H1 (cell line): ENCODE results near the gene LHFPL3. TPM values are rescaled to one million over a fixed set of nuclear protein-coding genes. Genes with fewer than 3 reads are reported as not detected.

Experiments used
- CTCF ChIA-PET: fragments of 300-600 bp; sonication (Branson Sonifier 250); formaldehyde crosslinking; loops from one replicate; lab custom pipeline; 2021; ENCODE audit not compliant: partially characterized antibody; lab: Charles Lee
- POLR2A ChIA-PET: fragments of 300-600 bp; sonication (Branson Sonifier 250); formaldehyde crosslinking; loops from one replicate; lab custom pipeline; 2021; ENCODE audit warnings: inconsistent platforms; ENCODE audit not compliant: partially characterized antibody; lab: Charles Lee
- DNase-seq, 2 experiments: peaks; one replicate each; pipeline versions ENCODE4 v3.0.0 to v3.0.0-alpha.2; 2010 to 2022; ENCODE audit warnings: low spot score in 2 of 2, low read depth in 1 of 2, mixed read lengths in 1 of 2
- FAIRE-seq: peaks from 2 replicates; lab custom pipeline; 2011; peaks lifted over from hg19 to GRCh38; lab: Jason Lieb, UNC
- H2AFZ ChIP-seq: 2 replicates; pipeline ENCODE4 v1.8.1; 2012; ENCODE audit warnings: low read length, inconsistent platforms
- H2AK5ac ChIP-seq: 2 replicates; pipeline ENCODE4 v1.6.1; 2013; ENCODE audit warnings: low read depth, low read length
- H2BK120ac ChIP-seq: replicated peaks from 2 replicates; pipeline ENCODE3; 2013; ENCODE audit warnings: low read depth, low read length, inconsistent platforms
- H2BK12ac ChIP-seq: 2 replicates; pipeline ENCODE4 v1.6.1; 2013; ENCODE audit warnings: low read depth, low read length
- H2BK15ac ChIP-seq: 2 replicates; pipeline ENCODE4 v1.6.1; 2013; ENCODE audit warnings: low read length
- H2BK20ac ChIP-seq: 2 replicates; pipeline ENCODE4 v1.6.1; 2013; ENCODE audit warnings: low read length
- H2BK5ac ChIP-seq: 2 replicates; pipeline ENCODE4 v1.6.1; 2013; ENCODE audit warnings: low read depth, low read length
- H3K14ac ChIP-seq: 2 replicates; pipeline ENCODE4 v1.6.1; 2013; ENCODE audit warnings: inconsistent platforms; ENCODE audit not compliant: insufficient read length
- H3K18ac ChIP-seq: 2 replicates; pipeline ENCODE4 v1.6.1; 2013; ENCODE audit warnings: low read length; ENCODE audit errors: extremely low read depth
- H3K23ac ChIP-seq: 2 replicates; pipeline ENCODE4 v1.6.1; 2013; ENCODE audit warnings: inconsistent platforms; ENCODE audit not compliant: insufficient read length
- H3K23me2 ChIP-seq: 2 replicates; pipeline ENCODE4 v1.6.1; 2013; ENCODE audit warnings: low read depth, low read length
- H3K27ac ChIP-seq: 2 replicates; pipeline ENCODE4 v1.6.1; 2011; ENCODE audit warnings: low read depth, low read length, inconsistent platforms
- H3K27me3 ChIP-seq, 4 experiments: replicated peaks in 1 of 4; 1 replicate in 1 of 4; 2 replicates in 3 of 4; pipeline versions ENCODE4 v1.6.1 to v1.8.1; 2011 to 2013; ENCODE audit warnings: low read length in 3 of 4, mild to moderate bottlenecking in 3 of 4, inconsistent platforms in 2 of 4, mixed read lengths in 2 of 4, moderate library complexity in 1 of 4; ENCODE audit not compliant: control insufficient read depth in 3 of 4, insufficient read depth in 3 of 4; ENCODE audit errors: extremely low read depth in 1 of 4
- H3K36me3 ChIP-seq, 4 experiments: 2 replicates each; pipeline versions ENCODE4 v1.6.1 to v1.8.1; 2011 to 2013; ENCODE audit warnings: mild to moderate bottlenecking in 4 of 4, low read length in 3 of 4, moderate library complexity in 2 of 4, control low read depth in 1 of 4, inconsistent platforms in 1 of 4; ENCODE audit not compliant: insufficient read depth in 4 of 4, control insufficient read depth in 2 of 4
- H3K4ac ChIP-seq: replicated peaks from 2 replicates; pipeline ENCODE3; 2013; ENCODE audit warnings: low read length, low read depth, mixed read lengths, inconsistent platforms; ENCODE audit not compliant: insufficient read length
- H3K4me1 ChIP-seq, 4 experiments: replicated peaks in 1 of 4; 1 replicate in 1 of 4; 2 replicates in 3 of 4; pipeline versions ENCODE4 v1.6.1 to v1.8.1; 2011 to 2013; ENCODE audit warnings: low read length in 3 of 4, inconsistent platforms in 2 of 4, mixed read lengths in 1 of 4; ENCODE audit not compliant: insufficient read depth in 4 of 4, control insufficient read depth in 3 of 4
- H3K4me2 ChIP-seq, 2 experiments: 2 replicates each; pipeline versions ENCODE4 v1.6.1 to v1.8.1; 2011 to 2013; ENCODE audit warnings: low read depth in 2 of 2, low read length in 2 of 2, control low read depth in 1 of 2, inconsistent platforms in 1 of 2, mild to moderate bottlenecking in 1 of 2; ENCODE audit not compliant: insufficient read depth in 1 of 2
- H3K4me3 ChIP-seq, 4 experiments: fragments of 200-600, 300-600 bp in 1 of 4; sonication (generic), shearing (Covaris generic), sonication (Bioruptor Twin) in 1 of 4; 2 replicates each; pipeline versions ENCODE4 v1.5.1 to v1.8.1; 2011 to 2016; ENCODE audit warnings: low read length in 4 of 4, low read depth in 3 of 4, control low read depth in 2 of 4, inconsistent platforms in 2 of 4, mild to moderate bottlenecking in 2 of 4, mixed read lengths in 1 of 4, moderate library complexity in 1 of 4; ENCODE audit not compliant: insufficient read depth in 2 of 4; ENCODE audit errors: extremely low read depth in 1 of 4
- H3K56ac ChIP-seq: replicated peaks from 2 replicates; pipeline ENCODE3; 2013; ENCODE audit warnings: low read depth, mild to moderate bottlenecking, mixed read lengths, low read length, inconsistent platforms; ENCODE audit not compliant: insufficient read length
- H3K79me1 ChIP-seq: 2 replicates; pipeline ENCODE4 v1.6.1; 2013; ENCODE audit warnings: low read depth, low read length, control low read depth
- H3K79me2 ChIP-seq, 2 experiments: 2 replicates each; pipeline versions ENCODE4 v1.6.1 to v1.8.1; 2012 to 2013; ENCODE audit warnings: low read length in 2 of 2, mild to moderate bottlenecking in 2 of 2, inconsistent platforms in 1 of 2; ENCODE audit not compliant: insufficient read depth in 2 of 2, control insufficient read depth in 1 of 2
- H3K9ac ChIP-seq, 4 experiments: replicated peaks in 1 of 4; 1 replicate in 1 of 4; 2 replicates in 3 of 4; pipeline versions ENCODE4 v1.6.1 to v1.8.1; 2011 to 2013; ENCODE audit warnings: low read depth in 3 of 4, low read length in 3 of 4, control low read depth in 2 of 4, mild to moderate bottlenecking in 2 of 4, moderate library complexity in 2 of 4, inconsistent platforms in 1 of 4; ENCODE audit errors: extremely low read depth in 1 of 4
- H3K9me3 ChIP-seq, 2 experiments: 2 replicates each; pipeline versions ENCODE4 v1.6.1 to v1.8.1; 2012 to 2013; ENCODE audit warnings: mild to moderate bottlenecking in 2 of 2, moderate library complexity in 2 of 2, control low read depth in 1 of 2, inconsistent platforms in 1 of 2, low read depth in 1 of 2, low read length in 1 of 2, mixed read lengths in 1 of 2; ENCODE audit not compliant: insufficient read depth in 2 of 2
- H4K20me1 ChIP-seq, 2 experiments: replicated peaks in 1 of 2; 2 replicates each; pipeline versions ENCODE3 to v1.8.1; 2011 to 2013; ENCODE audit warnings: inconsistent platforms in 2 of 2, low read length in 2 of 2, mild to moderate bottlenecking in 1 of 2; ENCODE audit not compliant: insufficient read depth in 2 of 2, control insufficient read depth in 1 of 2
- H4K5ac ChIP-seq: 2 replicates; pipeline ENCODE4 v1.6.1; 2013; ENCODE audit warnings: low read length, low read depth, mixed read lengths, inconsistent platforms; ENCODE audit not compliant: insufficient read length
- H4K8ac ChIP-seq: 2 replicates; pipeline ENCODE4 v1.8.0; 2013; ENCODE audit warnings: mild to moderate bottlenecking, moderate library complexity, low read length, inconsistent platforms; ENCODE audit not compliant: insufficient read depth; ENCODE audit errors: extremely low read depth
- H4K91ac ChIP-seq: replicated peaks from 2 replicates; pipeline ENCODE3; 2013; ENCODE audit warnings: low read length, mixed read lengths, inconsistent platforms; ENCODE audit not compliant: insufficient read length
- KDM1A ChIP-seq: fragments of 200-600, 300-600 bp; sonication (generic); IDR thresholded peaks from 2 replicates; pipeline ENCODE4 v1.7.1; 2016; ENCODE audit warnings: mild to moderate bottlenecking, low read length, borderline replicate concordance
- NRF1 ChIP-seq: IDR thresholded peaks from 2 replicates; pipeline ENCODE4 v1.6.1; 2011; ENCODE audit warnings: mild to moderate bottlenecking, low read depth, low read length, improper control_type of control experiment
- POLR2A ChIP-seq, 2 experiments: IDR thresholded peaks; 1 replicate in 1 of 2; 2 replicates in 1 of 2; pipeline ENCODE4 v1.6.1; 2011; ENCODE audit warnings: low read depth in 2 of 2, low read length in 2 of 2, mild to moderate bottlenecking in 2 of 2; ENCODE audit errors: control extremely low read depth in 1 of 2
- RAD21 ChIP-seq, 2 experiments: IDR thresholded peaks in 1 of 2; conservative IDR thresholded peaks in 1 of 2; 2 replicates each; pipeline ENCODE4 v1.6.1; 2011; ENCODE audit warnings: low read depth in 2 of 2, low read length in 2 of 2, improper control_type of control experiment in 1 of 2, inconsistent platforms in 1 of 2, mild to moderate bottlenecking in 1 of 2, moderate library complexity in 1 of 2
- SP4 ChIP-seq: IDR thresholded peaks from 2 replicates; pipeline ENCODE4 v1.6.1; 2012; ENCODE audit warnings: low read length, inconsistent platforms
- TAF1 ChIP-seq: IDR thresholded peaks from 2 replicates; pipeline ENCODE4 v1.6.1; 2011; ENCODE audit warnings: mild to moderate bottlenecking, low read depth, low read length
- WGBS, 2 experiments: shearing (Covaris generic) in 1 of 2; methylation state at CpG; one replicate each; pipeline versions ENCODE4 v1.1.6 to v1.1.7; 2013 to 2015; ENCODE audit warnings: low lambda C conversion rate in 2 of 2, mixed read lengths in 2 of 2, inconsistent platforms in 1 of 2, low coverage in 1 of 2, missing lambda C conversion rate in 1 of 2; ENCODE audit not compliant: insufficient replicate concordance in 2 of 2, insufficient coverage in 1 of 2, insufficient read length in 1 of 2; ENCODE audit errors: extremely low coverage in 1 of 2, missing lambda C conversion rate in 1 of 2; 5-methylcytosine and 5-hydroxymethylcytosine counted together
- polyA plus RNA-seq, 7 experiments: library from polyadenylated mRNA; depleted of rRNA in 3 of 7; stranded (reverse) in 5 of 7; unstranded in 2 of 7; fragments of >200 nt in 5 of 7; fragments of 200-250 nt in 2 of 7; gene quantifications; 1 replicate in 5 of 7; 2 replicates in 1 of 7; 4 replicates in 1 of 7; pipeline versions ENCODE4 v1.2.1 to v1.2.3, GENCODE V29; 2011 to 2013; ENCODE audit warnings: missing spikeins in 2 of 7, mixed read lengths in 2 of 7
- total RNA-seq: library from RNA; stranded (reverse); fragmentation: NEBNext Ultra II Directional; extraction: Animal tissue kit (Norgen Biotek cat#: 25700); gene quantifications from 2 replicates; pipeline ENCODE4 v1.2.1, GENCODE V29; 2021
- TF ChIP-seq, protein P1 (sequence below): IDR thresholded peaks from 2 replicates; pipeline ENCODE4 v1.6.1; 2012; ENCODE audit warnings: inconsistent platforms

LHFPL3 gene
- total and polyA plus RNA-seq, 2 of the 8 experiments (the other 6 are each of a cell fraction or from before 2014, with no cell fraction given) = 0.24 to 0.50 TPM

DNA sequence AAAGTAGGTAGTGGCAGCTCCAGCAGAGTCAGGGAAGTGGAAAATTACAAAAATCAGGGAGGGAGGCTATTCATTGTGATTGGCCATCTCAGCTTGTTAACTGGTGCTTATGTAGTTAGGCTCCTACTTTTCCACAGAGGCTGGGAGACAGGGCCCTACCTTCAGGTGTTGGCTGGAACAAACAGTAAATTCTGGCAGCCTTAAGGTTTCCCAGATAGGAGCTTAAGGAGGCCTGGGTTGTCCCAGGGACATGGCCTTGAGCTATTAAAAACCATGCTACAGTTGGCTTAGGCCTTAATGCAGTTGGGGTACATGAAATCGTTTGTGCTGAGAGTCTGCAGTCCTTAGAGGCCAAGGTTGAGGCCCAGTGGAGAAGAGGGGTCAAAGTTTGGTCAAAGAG is 324.5 kb downstream of the LHFPL3 start:
- H4K5ac ChIP-seq = no peak overlapping the region
- DNase-seq = no peak
- H2BK120ac ChIP-seq = no peak overlapping the region
- no peak overlapping the region for H2AK5ac ChIP-seq
- no peak for FAIRE-seq
- no peak overlapping the region for H2BK12ac ChIP-seq
- no peak overlapping the region for H3K4ac ChIP-seq
- no peak overlapping the region for H4K8ac ChIP-seq
- H3K79me2 ChIP-seq = no peaks in the 10 kb centered on the region
- no peaks in the 10 kb centered on the region for H3K79me1 ChIP-seq
- POLR2A ChIA-PET = no interaction called here
- H2BK20ac ChIP-seq = no peak overlapping the region
- CTCF ChIA-PET = interaction anchor here (0.7 to 6.4 kb wide), 8 partner anchors 9 to 239 kb away, joined by 3 to 58 read pairs (median 4); no protein-coding TSS in a partner anchor
- no peak overlapping the region for H3K9ac ChIP-seq
- H3K4me2 ChIP-seq = no peak overlapping the region
- no peak overlapping the region for H3K23ac ChIP-seq
- no peaks in the 10 kb centered on the region for H3K23me2 ChIP-seq
- H3K36me3 ChIP-seq = no peaks in the 10 kb centered on the region
- H3K27me3 ChIP-seq = no peaks in the 10 kb centered on the region
- no peak overlapping the region for H3K27ac ChIP-seq
- H3K14ac ChIP-seq = no peak overlapping the region
- no peak overlapping the region for H2BK15ac ChIP-seq
- WGBS, 2 experiments = 63% methylated on average over 1 of the region's 1 CpG; no CpG with 5 or more reads in 1 of the 2 experiments
- H2AFZ ChIP-seq = no peak overlapping the region
- H3K18ac ChIP-seq = no peak overlapping the region
- H3K4me1 ChIP-seq = no peaks in the 10 kb centered on the region
- H4K91ac ChIP-seq = no peak overlapping the region
- no peak overlapping the region for H2BK5ac ChIP-seq
- H3K9me3 ChIP-seq = peaks cover 6 to 17% of the 10 kb centered on the region in 2 experiments; a peak in 2 of 4 replicates
- H3K4me3 ChIP-seq = no peak overlapping the region
- no peaks in the 10 kb centered on the region for H4K20me1 ChIP-seq
- no peak overlapping the region for H3K56ac ChIP-seq
- TF ChIP-seq NRF1 (no peak), KDM1A (no peak), POLR2A (IDR thresholded peaks at IDR 0.05; ENCODE audit: control extremely low read depth in 1 of 2, low read depth in 2 of 2, low read length in 2 of 2) (no peak), SP4 (no peak), TAF1 (no peak), RAD21 (IDR thresholded peaks at IDR 0.05 in 1 of 2, conservative IDR thresholded peaks at IDR 0.05 in 1 of 2; ENCODE audit: low read depth in 2 of 2, low read length in 2 of 2) (no peak)
- TF ChIP-seq, protein P1, sequence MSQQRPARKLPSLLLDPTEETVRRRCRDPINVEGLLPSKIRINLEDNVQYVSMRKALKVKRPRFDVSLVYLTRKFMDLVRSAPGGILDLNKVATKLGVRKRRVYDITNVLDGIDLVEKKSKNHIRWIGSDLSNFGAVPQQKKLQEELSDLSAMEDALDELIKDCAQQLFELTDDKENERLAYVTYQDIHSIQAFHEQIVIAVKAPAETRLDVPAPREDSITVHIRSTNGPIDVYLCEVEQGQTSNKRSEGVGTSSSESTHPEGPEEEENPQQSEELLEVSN = no peak
